SK-N-SH treated with all-trans-retinoic acid at 6 μM for 48 hours (cell line): Measurements from ENCODE around the gene SLC25A48.

Source experiments
- ATAC-seq: fragments of 200-7000 bp; cut with Tn5 transposase; 3 replicates; pipeline ENCODE4 v1.9.1; 2020; ENCODE audit warnings: mild to moderate bottlenecking, moderate library complexity
- ARNTL ChIP-seq: fragments of 450-650 bp; formaldehyde crosslinking; IDR thresholded peaks from 2 replicates; pipeline ENCODE4 v1.5.0; 2020; ENCODE audit warnings: low read depth, mild to moderate bottlenecking, moderate library complexity, borderline replicate concordance
- BACH2 ChIP-seq: fragments of 250-450 bp; sonication (Bioruptor Pico); IDR thresholded peaks from 2 replicates; pipeline ENCODE4 v1.9.0; 2021; ENCODE audit warnings: mild to moderate bottlenecking, borderline replicate concordance
- CSDC2 ChIP-seq: fragments of 250-450 bp; sonication (Bioruptor Pico); IDR thresholded peaks from 2 replicates; pipeline ENCODE4 v1.5.0; 2020; ENCODE audit warnings: mild to moderate bottlenecking, moderate library complexity
- ESRRG ChIP-seq: fragments of 250-450 bp; sonication (Bioruptor Pico); IDR thresholded peaks from 2 replicates; pipeline ENCODE4 v1.6.1; 2021; ENCODE audit warnings: mild to moderate bottlenecking
- GLIS3 ChIP-seq: fragments of 250-450 bp; sonication (Bioruptor Pico); IDR thresholded peaks from 2 replicates; pipeline ENCODE4 v1.5.0; 2020; ENCODE audit warnings: mild to moderate bottlenecking, moderate library complexity
- ISL1 ChIP-seq: fragments of 250-450 bp; sonication (Bioruptor Pico); IDR thresholded peaks from 2 replicates; pipeline ENCODE4 v2.1.2; 2022; ENCODE audit warnings: mild to moderate bottlenecking, moderate library complexity
- OSR1 ChIP-seq: fragments of 250-450 bp; sonication (Bioruptor Pico); IDR thresholded peaks from 2 replicates; pipeline ENCODE4 v1.8.0; 2022; ENCODE audit warnings: moderate library complexity, mild to moderate bottlenecking, inconsistent platforms
- PPARA ChIP-seq: fragments of 250-450 bp; sonication (Bioruptor Pico); IDR thresholded peaks from 2 replicates; pipeline ENCODE4 v1.5.0; 2020; ENCODE audit warnings: mild to moderate bottlenecking, borderline replicate concordance
- RARB ChIP-seq: fragments of 250-450 bp; sonication (Bioruptor Pico); IDR thresholded peaks from 2 replicates; pipeline ENCODE4 v1.8.0; 2021; ENCODE audit warnings: mild to moderate bottlenecking, moderate library complexity
- SNAI2 ChIP-seq: fragments of 250-450 bp; sonication (Bioruptor Pico); IDR thresholded peaks from 2 replicates; pipeline ENCODE4 v1.5.0; 2020; ENCODE audit warnings: mild to moderate bottlenecking, moderate library complexity
- TOX ChIP-seq: fragments of 250-450 bp; sonication (Bioruptor Pico); IDR thresholded peaks from 2 replicates; pipeline ENCODE4 v1.8.0; 2021; ENCODE audit warnings: mild to moderate bottlenecking, moderate library complexity, borderline replicate concordance
- TSHZ2 ChIP-seq: fragments of 250-450 bp; sonication (Bioruptor Pico); IDR thresholded peaks from 2 replicates; pipeline ENCODE4 v1.5.0; 2020; ENCODE audit warnings: mild to moderate bottlenecking, moderate library complexity
- ZC3H10 ChIP-seq: fragments of 250-450 bp; sonication (Bioruptor Pico); IDR thresholded peaks from 2 replicates; pipeline ENCODE4 v1.5.1; 2021; ENCODE audit warnings: mild to moderate bottlenecking, moderate library complexity
- ZFP3 ChIP-seq: fragments of 250-450 bp; sonication (Bioruptor Pico); IDR thresholded peaks from 2 replicates; pipeline ENCODE4 v1.5.0; 2020; ENCODE audit warnings: mild to moderate bottlenecking, moderate library complexity
- ZFP30 ChIP-seq: fragments of 450-650 bp; formaldehyde crosslinking; IDR thresholded peaks from 2 replicates; pipeline ENCODE4 v1.5.0; 2022; ENCODE audit warnings: mild to moderate bottlenecking, moderate library complexity
- ZNF565 ChIP-seq: fragments of 450-650 bp; formaldehyde crosslinking; conservative IDR thresholded peaks from 2 replicates; pipeline ENCODE4 v1.5.0; 2020; ENCODE audit warnings: low read depth, mild to moderate bottlenecking, moderate library complexity
- ZNF70 ChIP-seq: fragments of 450-650 bp; formaldehyde crosslinking; IDR thresholded peaks from 2 replicates; pipeline ENCODE4 v1.5.0; 2020; ENCODE audit warnings: mild to moderate bottlenecking, moderate library complexity
- TF ChIP-seq, protein P1 (sequence below): fragments of 250-450 bp; sonication (Bioruptor Pico); IDR thresholded peaks from 2 replicates; pipeline ENCODE4 v1.8.0; 2021; ENCODE audit warnings: low read depth, mild to moderate bottlenecking, moderate library complexity, borderline replicate concordance

SLC25A48 gene

GRCh38 chr5:135846311-135846710 is 11.8 kb downstream of the SLC25A48 start (continued):
- TF ChIP-seq, protein P1, sequence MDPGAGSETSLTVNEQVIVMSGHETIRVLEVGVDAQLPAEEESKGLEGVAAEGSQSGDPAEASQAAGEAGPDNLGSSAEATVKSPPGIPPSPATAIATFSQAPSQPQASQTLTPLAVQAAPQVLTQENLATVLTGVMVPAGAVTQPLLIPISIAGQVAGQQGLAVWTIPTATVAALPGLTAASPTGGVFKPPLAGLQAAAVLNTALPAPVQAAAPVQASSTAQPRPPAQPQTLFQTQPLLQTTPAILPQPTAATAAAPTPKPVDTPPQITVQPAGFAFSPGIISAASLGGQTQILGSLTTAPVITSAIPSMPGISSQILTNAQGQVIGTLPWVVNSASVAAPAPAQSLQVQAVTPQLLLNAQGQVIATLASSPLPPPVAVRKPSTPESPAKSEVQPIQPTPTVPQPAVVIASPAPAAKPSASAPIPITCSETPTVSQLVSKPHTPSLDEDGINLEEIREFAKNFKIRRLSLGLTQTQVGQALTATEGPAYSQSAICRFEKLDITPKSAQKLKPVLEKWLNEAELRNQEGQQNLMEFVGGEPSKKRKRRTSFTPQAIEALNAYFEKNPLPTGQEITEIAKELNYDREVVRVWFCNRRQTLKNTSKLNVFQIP (CRISPR knock-in tag): no peak
- TF ChIP-seq ZFP3 (CRISPR knock-in tag) (no peak), OSR1 (CRISPR knock-in tag) (no peak), ZNF565 (CRISPR knock-in tag) (no peak), ISL1 (no peak), ESRRG (no peak), TSHZ2 (no peak)
- TF ChIP-seq, all 23 proteins: peak for 0

DNA sequence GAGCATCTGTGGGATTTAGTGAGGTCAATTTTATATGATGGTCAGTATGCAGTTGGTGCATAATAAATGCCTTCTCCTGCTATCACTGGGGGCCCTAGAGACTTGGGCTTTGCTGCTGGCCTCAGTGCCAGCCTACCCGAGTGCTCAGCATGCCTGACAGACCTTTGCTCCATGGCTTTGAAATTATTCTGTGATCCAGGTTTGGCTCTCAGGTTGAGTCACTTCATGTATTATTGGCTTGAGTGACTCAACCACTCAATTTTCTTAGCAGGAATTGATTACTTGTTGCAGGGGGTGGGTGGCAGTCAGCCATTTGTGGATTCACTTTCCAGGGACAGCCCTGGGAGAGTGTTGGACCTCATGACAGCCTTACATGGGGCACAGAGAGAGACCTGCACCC is 13.5 kb downstream of the SLC25A48 start:
- TF ChIP-seq GLIS3 (CRISPR knock-in tag) (no peak), ZFP30 (CRISPR knock-in tag) (no peak), ARNTL (CRISPR knock-in tag) (no peak), RARB (CRISPR knock-in tag) (no peak), ESRRG (no peak), ZC3H10 (CRISPR knock-in tag) (no peak), BACH2 (no peak), ZNF565 (CRISPR knock-in tag) (no peak), ZFP3 (CRISPR knock-in tag) (no peak), CSDC2 (no peak), PPARA (CRISPR knock-in tag) (no peak), SNAI2 (CRISPR knock-in tag) (no peak), TSHZ2 (no peak)
- TF ChIP-seq, protein P1 (CRISPR knock-in tag): no peak
- no peak for ATAC-seq

GRCh38 chr5:135850231-135850630 is 15.8 kb downstream of the SLC25A48 start:
- ATAC-seq: no peak
- TF ChIP-seq GLIS3 (CRISPR knock-in tag): no peak
- TF ChIP-seq ARNTL (CRISPR knock-in tag): no peak
- TF ChIP-seq ZNF70 (CRISPR knock-in tag): no peak
- no peak for TF ChIP-seq ISL1
- TF ChIP-seq ZFP30 (CRISPR knock-in tag): no peak
- no peak for TF ChIP-seq CSDC2
- no peak for TF ChIP-seq OSR1 (CRISPR knock-in tag)
- TF ChIP-seq TOX (CRISPR knock-in tag): no peak
- TF ChIP-seq ZC3H10 (CRISPR knock-in tag): no peak
- no peak for TF ChIP-seq BACH2
- TF ChIP-seq, protein P1 (CRISPR knock-in tag): no peak
